HCT116 (cell line): Measurements from ENCODE around the gene SLC22A15.

ENCODE experiments used
- POLR2A ChIP-seq: IDR thresholded peaks from 2 replicates; pipeline ENCODE4 v1.7.0; 2011; ENCODE audit warnings: borderline replicate concordance; ENCODE audit not compliant: insufficient read depth, insufficient read length; ENCODE audit errors: extremely low read depth
- TCF7L2 ChIP-seq: IDR thresholded peaks from 2 replicates; pipeline ENCODE4 v1.7.0; 2011; ENCODE audit warnings: borderline replicate concordance, inconsistent platforms; ENCODE audit not compliant: insufficient read depth, insufficient read length; ENCODE audit errors: extremely low read depth
- TF ChIP-seq, protein P1 (sequence below): IDR thresholded peaks from 2 replicates; pipeline ENCODE4 v1.6.1; 2012
- TF ChIP-seq, protein P2 (sequence below), 3 experiments: fragments of 200-600 bp in 1 of 3; sonication (generic) in 1 of 3; IDR thresholded peaks in 2 of 3; conservative IDR thresholded peaks in 1 of 3; 2 replicates each; pipeline ENCODE4 v1.5.1; 2012 to 2017; ENCODE audit warnings: low read depth in 2 of 3, low read length in 2 of 3, antibody characterized with exemption in 1 of 3, borderline replicate concordance in 1 of 3, control low read depth in 1 of 3, mild to moderate bottlenecking in 1 of 3, mixed read lengths in 1 of 3, mixed run types in 1 of 3, moderate library complexity in 1 of 3; ENCODE audit not compliant: insufficient read depth in 1 of 3

DNA sequence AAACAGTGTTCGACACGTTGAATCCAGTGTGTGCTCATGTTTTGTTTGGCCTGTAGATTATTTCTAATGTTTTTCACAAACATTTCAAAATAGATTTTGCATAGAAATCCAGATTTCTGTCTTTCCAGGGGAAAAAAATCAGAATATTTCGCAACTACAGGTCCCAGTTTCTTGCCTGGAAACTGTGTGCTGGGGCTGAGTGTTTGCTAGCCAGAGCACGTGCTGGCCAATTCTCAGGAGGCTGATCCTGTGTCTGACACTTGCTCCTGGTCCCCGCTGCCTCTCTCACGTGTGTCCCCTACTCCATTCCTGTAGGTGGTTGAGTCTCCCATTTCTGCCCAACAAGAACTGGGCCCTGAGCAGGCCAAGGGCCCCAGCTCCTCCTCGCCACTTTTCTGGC is 137.3 kb downstream of the SLC22A15 start:
- TF ChIP-seq, protein P1, sequence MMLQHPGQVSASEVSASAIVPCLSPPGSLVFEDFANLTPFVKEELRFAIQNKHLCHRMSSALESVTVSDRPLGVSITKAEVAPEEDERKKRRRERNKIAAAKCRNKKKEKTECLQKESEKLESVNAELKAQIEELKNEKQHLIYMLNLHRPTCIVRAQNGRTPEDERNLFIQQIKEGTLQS: no peak
- TF ChIP-seq, protein P2, sequence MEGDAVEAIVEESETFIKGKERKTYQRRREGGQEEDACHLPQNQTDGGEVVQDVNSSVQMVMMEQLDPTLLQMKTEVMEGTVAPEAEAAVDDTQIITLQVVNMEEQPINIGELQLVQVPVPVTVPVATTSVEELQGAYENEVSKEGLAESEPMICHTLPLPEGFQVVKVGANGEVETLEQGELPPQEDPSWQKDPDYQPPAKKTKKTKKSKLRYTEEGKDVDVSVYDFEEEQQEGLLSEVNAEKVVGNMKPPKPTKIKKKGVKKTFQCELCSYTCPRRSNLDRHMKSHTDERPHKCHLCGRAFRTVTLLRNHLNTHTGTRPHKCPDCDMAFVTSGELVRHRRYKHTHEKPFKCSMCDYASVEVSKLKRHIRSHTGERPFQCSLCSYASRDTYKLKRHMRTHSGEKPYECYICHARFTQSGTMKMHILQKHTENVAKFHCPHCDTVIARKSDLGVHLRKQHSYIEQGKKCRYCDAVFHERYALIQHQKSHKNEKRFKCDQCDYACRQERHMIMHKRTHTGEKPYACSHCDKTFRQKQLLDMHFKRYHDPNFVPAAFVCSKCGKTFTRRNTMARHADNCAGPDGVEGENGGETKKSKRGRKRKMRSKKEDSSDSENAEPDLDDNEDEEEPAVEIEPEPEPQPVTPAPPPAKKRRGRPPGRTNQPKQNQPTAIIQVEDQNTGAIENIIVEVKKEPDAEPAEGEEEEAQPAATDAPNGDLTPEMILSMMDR (IDR thresholded peaks at IDR 0.05 in 2 of 3, conservative IDR thresholded peaks at IDR 0.05 in 1 of 3; ENCODE audit: borderline replicate concordance in 1 of 3, insufficient read depth in 1 of 3, low read depth in 2 of 3, low read length in 2 of 3): no peak
- TF ChIP-seq POLR2A (no peak), TCF7L2 (no peak)
